B cell (primary cell): ENCODE measurements around the gene MAP3K2. TPM values are rescaled to one million over a fixed set of nuclear protein-coding genes. Genes with fewer than 3 reads are reported as not detected.

Experiments used
- ATAC-seq: fragments of 200-7000 bp; cut with Tn5 transposase; one replicate; pipeline ENCODE4 v1.10.0; 2021; ENCODE audit warnings: low read depth, mild to moderate bottlenecking, moderate number of reproducible peaks, moderate library complexity
- CTCF ChIA-PET: fragments of 350-600 bp; sonication (Branson Sonifier 250); formaldehyde crosslinking; loops from one replicate; lab custom pipeline; 2021; ENCODE audit warnings: antibody characterized with exemption, inconsistent platforms; lab: Charles Lee
- POLR2A ChIA-PET: fragments of 350-600 bp; sonication (Branson Sonifier 250); formaldehyde crosslinking; loops from one replicate; lab custom pipeline; 2021; ENCODE audit warnings: antibody characterized with exemption; lab: Charles Lee
- DNase-seq: peaks from one replicate; pipeline ENCODE4 v3.0.0; 2013
- H2AFZ ChIP-seq: 2 replicates; pipeline ENCODE4 v1.6.1; 2012; ENCODE audit warnings: mild to moderate bottlenecking, low read depth, low read length; ENCODE audit not compliant: insufficient read depth, poor library complexity, severe bottlenecking
- H3K27ac ChIP-seq, 2 donors: 1 replicate in 1 of 2; 2 replicates in 1 of 2; pipeline ENCODE4 v1.5.1; 2012 to 2013; ENCODE audit warnings: low read length in 2 of 2, mild to moderate bottlenecking in 2 of 2, moderate library complexity in 1 of 2
- H3K27me3 ChIP-seq, 4 experiments: fragments of 200-600 bp in 1 of 4; sonication (generic) in 1 of 4; replicated peaks in 1 of 4; 1 replicate in 2 of 4; 2 replicates in 2 of 4; pipeline versions ENCODE4 v1.6.1 to v1.7.0; 2013 to 2016; ENCODE audit warnings: low read length in 3 of 4, mild to moderate bottlenecking in 2 of 4, mixed read lengths in 1 of 4, moderate library complexity in 1 of 4; ENCODE audit not compliant: insufficient read depth in 4 of 4, control insufficient read depth in 3 of 4; ENCODE audit errors: control extremely low read depth in 1 of 4
- H3K36me3 ChIP-seq, 2 experiments: replicated peaks in 1 of 2; 1 replicate in 1 of 2; 2 replicates in 1 of 2; pipeline versions ENCODE4 v1.6.1 to v1.7.1; 2013; ENCODE audit warnings: low read length in 1 of 2; ENCODE audit not compliant: insufficient read depth in 2 of 2, control insufficient read depth in 1 of 2; ENCODE audit errors: control extremely low read depth in 1 of 2, extremely low read depth in 1 of 2
- H3K4me1 ChIP-seq, 2 donors: fragments of 200-600 bp in 1 of 2; sonication (generic) in 1 of 2; 1 replicate in 1 of 2; 2 replicates in 1 of 2; pipeline versions ENCODE4 v1.5.1 to v1.6.1; 2013 to 2017; ENCODE audit warnings: low read length in 2 of 2; ENCODE audit not compliant: control insufficient read depth in 2 of 2, insufficient read depth in 2 of 2
- H3K4me2 ChIP-seq: replicated peaks from 2 replicates; pipeline ENCODE3; 2012; ENCODE audit warnings: mild to moderate bottlenecking, low read depth, low read length; ENCODE audit not compliant: poor library complexity, severe bottlenecking
- H3K4me3 ChIP-seq, 5 experiments: fragments of 200-600 bp in 1 of 5; sonication (generic) in 1 of 5; 1 replicate in 3 of 5; 2 replicates in 2 of 5; pipeline versions ENCODE4 v1.5.1 to v1.7.0; 2011 to 2016; ENCODE audit warnings: low read length in 4 of 5, mild to moderate bottlenecking in 4 of 5, low read depth in 2 of 5, control low read depth in 1 of 5, moderate library complexity in 1 of 5; ENCODE audit not compliant: insufficient read depth in 1 of 5; ENCODE audit errors: control extremely low read depth in 1 of 5, extremely low read depth in 1 of 5
- H3K79me2 ChIP-seq: fragments of 200-600 bp; sonication (generic); one replicate; pipeline ENCODE4 v1.6.0; 2016; ENCODE audit warnings: low read length; ENCODE audit not compliant: control insufficient read depth, insufficient read depth
- H3K9ac ChIP-seq: fragments of 200-600 bp; sonication (generic); 2 replicates; pipeline ENCODE4 v1.6.1; 2017; ENCODE audit warnings: mild to moderate bottlenecking, low read length, moderate library complexity
- H3K9me3 ChIP-seq, 3 donors: one replicate each; pipeline versions ENCODE4 v1.6.1 to v1.7.1; 2013; ENCODE audit warnings: low read length in 2 of 3; ENCODE audit not compliant: control insufficient read depth in 2 of 3, insufficient read depth in 1 of 3; ENCODE audit errors: control extremely low read depth in 1 of 3
- H4K20me1 ChIP-seq: 2 replicates; pipeline ENCODE4 v1.6.0; 2012; ENCODE audit warnings: mild to moderate bottlenecking, low read length; ENCODE audit not compliant: insufficient read depth, control insufficient read depth, poor library complexity, severe bottlenecking
- H3K27ac Mint-ChIP-seq: one replicate; pipeline ENCODE4 v1.8.0; 2021; ENCODE audit warnings: mixed read lengths
- H3K27me3 Mint-ChIP-seq: one replicate; pipeline ENCODE4 v1.8.0; 2021; ENCODE audit warnings: mixed read lengths
- H3K4me1 Mint-ChIP-seq: one replicate; pipeline ENCODE4 v1.8.0; 2021; ENCODE audit warnings: mixed read lengths
- H3K4me3 Mint-ChIP-seq: one replicate; pipeline ENCODE4 v1.8.0; 2021; ENCODE audit warnings: mixed read lengths
- H3K9me3 Mint-ChIP-seq: one replicate; pipeline ENCODE4 v1.8.0; 2022; ENCODE audit warnings: mixed read lengths; ENCODE audit not compliant: insufficient read depth
- CTCF ChIP-seq: fragments of 200-600 bp; IDR thresholded peaks from one replicate; pipeline ENCODE4 v1.8.0; 2022; ENCODE audit warnings: antibody characterized with exemption, mild to moderate bottlenecking
- EZH2 ChIP-seq: IDR thresholded peaks from 2 replicates; pipeline ENCODE4 v1.6.1; 2012; ENCODE audit warnings: borderline replicate concordance, low read depth, mild to moderate bottlenecking, moderate library complexity, low read length; ENCODE audit not compliant: insufficient read depth, poor library complexity, severe bottlenecking
- WGBS: methylation state at CpG from one replicate; pipeline ENCODE4 v1.1.5; 2013; ENCODE audit warnings: missing lambda C conversion rate; ENCODE audit not compliant: insufficient coverage; 5-methylcytosine and 5-hydroxymethylcytosine counted together
- intact Hi-C: fragments of 100-400 bp; cut with micrococcal nuclease; formaldehyde crosslinking; loops from one replicate; pipeline ENCODE4 v1.10.0; 2022
- polyA plus RNA-seq: library from polyadenylated mRNA; depleted of rRNA; stranded (reverse); fragments of >200 nt; gene quantifications from 2 replicates; pipeline ENCODE4 v1.2.3, GENCODE V29; 2012
- total RNA-seq, 2 donors: library from RNA; stranded (reverse); fragments of 120-200 nt in 1 of 2; gene quantifications; 1 replicate in 1 of 2; 2 replicates in 1 of 2; pipeline versions ENCODE4 v1.2.3 to v1.2.4, GENCODE V29; 2013 to 2022

MAP3K2 gene
- total and polyA plus RNA-seq, 2 donors (not counting 1 experiment from before 2014, with no cell fraction given): 9.9 to 118 TPM

- no peaks in the 10 kb centered on the region for H3K27me3 ChIP-seq
- H3K4me3 ChIP-seq: no peak overlapping the region
- Mint-ChIP-seq H3K4me1 (no peaks in the 10 kb centered on the region), H3K9me3 (no peaks in the 10 kb centered on the region), H3K4me3 (no peak overlapping the region), H3K27me3 (no peaks in the 10 kb centered on the region), H3K27ac (no peak overlapping the region)
- H3K9me3 ChIP-seq: no peaks in the 10 kb centered on the region
- CTCF ChIA-PET: interaction anchor here (1.2 to 1.4 kb wide), 2 partner anchors 43 to 49 kb away, joined by 3 to 4 read pairs; no protein-coding TSS in a partner anchor
- POLR2A ChIA-PET: no interaction called here
- no peaks in the 10 kb centered on the region for H3K4me1 ChIP-seq
- no peak overlapping the region for H2AFZ ChIP-seq
- TF ChIP-seq EZH2: no peak
- TF ChIP-seq CTCF: no peak
- no peak overlapping the region for H3K9ac ChIP-seq
- ATAC-seq: no peak
- no peak overlapping the region for H3K4me2 ChIP-seq
- H3K36me3 ChIP-seq: no peaks in the 10 kb centered on the region
- H3K79me2 ChIP-seq: no peaks in the 10 kb centered on the region
- intact Hi-C loops: no loop called here
- no peak for DNase-seq
- no peaks in the 10 kb centered on the region for H4K20me1 ChIP-seq
- no peak overlapping the region for H3K27ac ChIP-seq
- WGBS: 95% methylated on average over 4 of the region's 4 CpGs
Observed at GRCh38 chr2:127429291-127429690, 41.5 kb upstream of the MAP3K2 start.

- peaks cover 3% of the 10 kb centered on the region for H3K4me1 Mint-ChIP-seq
- Histone ChIP-seq H3K27ac (no peak overlapping the region), H3K4me2 (no peak overlapping the region), H3K9ac (no peak overlapping the region), H3K4me3 (no peak overlapping the region), H3K27me3 (peaks cover 0 to under 1% (median 0%) of the 10 kb centered on the region in 4 experiments), H3K4me1 (peaks cover 0 to under 1% of the 10 kb centered on the region in 2 donors), H3K79me2 (no peaks in the 10 kb centered on the region), H3K36me3 (no peaks in the 10 kb centered on the region), H4K20me1 (no peaks in the 10 kb centered on the region), H3K9me3 (no peaks in the 10 kb centered on the region), H2AFZ (no peak overlapping the region)
- CTCF ChIA-PET: interaction anchor here (1.2 kb wide), 1 partner anchor 50 kb away, joined by 4 read pairs; no protein-coding TSS in a partner anchor
- WGBS: 100% methylated on average over 5 of the region's 6 CpGs
- ATAC-seq: no peak
- no peak overlapping the region for H3K27ac Mint-ChIP-seq
- H3K9me3 Mint-ChIP-seq: no peaks in the 10 kb centered on the region
- no peak for DNase-seq
- no peak overlapping the region for H3K4me3 Mint-ChIP-seq
- TF ChIP-seq CTCF: no peak
- TF ChIP-seq EZH2: no peak
- no peaks in the 10 kb centered on the region for H3K27me3 Mint-ChIP-seq
- POLR2A ChIA-PET: no interaction called here
- intact Hi-C loops: no loop called here
Observed at GRCh38 chr2:127428815-127429109, 41.0 kb upstream of the MAP3K2 start.
